ENCODE measurements around the gene MACROD1.

The MACROD1 gene

GRCh38 chr11:64132982-64133705 is 32.8 kb downstream of the MACROD1 start:
- H3K9ac ChIP-seq (ENCODE audit: low read length in 5 of 5) = no peak overlapping the region
- H3K27me3 ChIP-seq (ENCODE audit: control insufficient read depth in 5 of 5, insufficient read depth in 4 of 5, low read length in 5 of 5) = no peaks in the 10 kb centered on the region
- peaks cover 0 to 8% (median 0%) of the 10 kb centered on the region in 5 donors for H3K4me1 ChIP-seq (ENCODE audit: control insufficient read depth in 5 of 5, insufficient read depth in 5 of 5, low read length in 5 of 5)
- H3K36me3 ChIP-seq (ENCODE audit: control insufficient read depth in 5 of 5, insufficient read depth in 5 of 5, low read length in 5 of 5) = no peaks in the 10 kb centered on the region
- no peak overlapping the region for H3K27ac ChIP-seq (ENCODE audit: low read depth, low read length)
- no peaks in the 10 kb centered on the region for H3K9me3 ChIP-seq (ENCODE audit: control insufficient read depth in 5 of 5, low read length in 5 of 5)
- H3K4me3 ChIP-seq (ENCODE audit: low read depth in 1 of 5, low read length in 5 of 5) = no peak overlapping the region

DNA sequence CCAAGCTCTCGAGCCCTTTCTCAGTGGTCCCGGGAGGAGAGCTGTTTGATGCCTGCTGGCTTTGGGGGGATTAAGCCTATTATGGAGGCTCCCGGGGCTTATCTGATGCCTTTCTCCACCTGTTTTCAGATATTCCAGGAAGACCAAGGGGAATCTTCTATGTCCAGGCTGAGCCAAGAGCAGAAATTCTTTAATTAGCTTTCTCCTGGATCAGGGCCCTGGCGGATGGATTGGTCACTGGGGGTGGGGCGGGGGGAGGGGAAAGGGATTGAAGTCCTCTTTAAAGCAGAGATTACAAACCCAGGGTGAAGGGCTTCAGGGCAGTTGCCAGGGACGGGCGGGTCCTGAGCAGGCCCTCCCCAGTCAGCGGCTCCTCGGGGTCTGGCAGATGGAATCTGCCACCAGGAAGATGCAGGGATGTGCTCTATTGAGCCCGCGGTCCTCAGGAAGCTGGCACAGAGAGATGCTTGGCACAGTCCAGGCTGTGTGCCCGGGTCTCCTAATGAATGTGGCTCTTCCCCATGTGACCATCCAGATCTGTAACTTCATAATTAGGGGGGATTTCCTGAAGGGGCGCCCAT is 33.6 kb downstream of the MACROD1 start:
- H3K27ac ChIP-seq (ENCODE audit: low read depth, low read length) = no peak overlapping the region
- H3K4me1 ChIP-seq (ENCODE audit: control insufficient read depth in 5 of 5, insufficient read depth in 5 of 5, low read length in 5 of 5) = peaks cover 0 to 14% (median 1%) of the 10 kb centered on the region in 5 donors
- no peaks in the 10 kb centered on the region for H3K9me3 ChIP-seq (ENCODE audit: control insufficient read depth in 5 of 5, low read length in 5 of 5)
- no peaks in the 10 kb centered on the region for H3K27me3 ChIP-seq (ENCODE audit: control insufficient read depth in 5 of 5, insufficient read depth in 4 of 5, low read length in 5 of 5)
- no peak overlapping the region for H3K9ac ChIP-seq (ENCODE audit: low read length in 5 of 5)
- H3K36me3 ChIP-seq (ENCODE audit: control insufficient read depth in 5 of 5, insufficient read depth in 5 of 5, low read length in 5 of 5) = no peaks in the 10 kb centered on the region
- no peak overlapping the region for H3K4me3 ChIP-seq (ENCODE audit: low read depth in 1 of 5, low read length in 5 of 5)

GRCh38 chr11:64131683-64132190 is 34.2 kb downstream of the MACROD1 start:
- Histone ChIP-seq H3K4me3 (ENCODE audit: low read depth in 1 of 5, low read length in 5 of 5) (no peak overlapping the region), H3K9me3 (ENCODE audit: control insufficient read depth in 5 of 5, low read length in 5 of 5) (no peaks in the 10 kb centered on the region), H3K27me3 (ENCODE audit: control insufficient read depth in 5 of 5, insufficient read depth in 4 of 5, low read length in 5 of 5) (no peaks in the 10 kb centered on the region), H3K36me3 (ENCODE audit: control insufficient read depth in 5 of 5, insufficient read depth in 5 of 5, low read length in 5 of 5) (no peaks in the 10 kb centered on the region), H3K9ac (ENCODE audit: low read length in 5 of 5) (no peak overlapping the region), H3K27ac (ENCODE audit: low read depth, low read length) (no peak overlapping the region), H3K4me1 (ENCODE audit: control insufficient read depth in 5 of 5, insufficient read depth in 5 of 5, low read length in 5 of 5) (peaks cover 0 to 14% (median 1%) of the 10 kb centered on the region in 5 donors)

DNA sequence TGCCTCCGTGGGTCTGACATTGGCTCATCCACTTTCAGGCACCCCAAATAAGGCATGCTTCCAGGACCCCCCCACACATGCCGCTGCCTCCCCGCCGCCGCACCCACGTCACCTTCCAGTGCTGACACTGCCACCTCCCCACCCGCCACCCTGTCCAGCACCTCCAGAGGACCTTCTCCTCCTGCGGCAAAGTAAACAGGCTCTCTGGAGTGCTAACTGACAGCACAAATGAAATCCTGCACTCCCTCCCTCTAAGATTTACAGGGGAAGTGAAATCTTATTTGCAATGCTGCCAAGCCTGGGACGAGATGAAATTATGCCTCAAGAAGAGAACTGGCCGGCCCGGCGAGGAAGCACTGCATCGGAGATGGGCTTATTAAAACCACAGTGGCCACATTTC is 35.3 kb downstream of the MACROD1 start:
- Histone ChIP-seq H3K27ac (ENCODE audit: low read depth, low read length) (no peak overlapping the region), H3K9ac (ENCODE audit: low read length in 5 of 5) (no peak overlapping the region), H3K9me3 (ENCODE audit: control insufficient read depth in 5 of 5, low read length in 5 of 5) (no peaks in the 10 kb centered on the region), H3K27me3 (ENCODE audit: control insufficient read depth in 5 of 5, insufficient read depth in 4 of 5, low read length in 5 of 5) (no peaks in the 10 kb centered on the region), H3K4me1 (ENCODE audit: control insufficient read depth in 5 of 5, insufficient read depth in 5 of 5, low read length in 5 of 5) (peaks cover 0 to 14% (median 1%) of the 10 kb centered on the region in 5 donors), H3K36me3 (ENCODE audit: control insufficient read depth in 5 of 5, insufficient read depth in 5 of 5, low read length in 5 of 5) (no peaks in the 10 kb centered on the region), H3K4me3 (ENCODE audit: low read depth in 1 of 5, low read length in 5 of 5) (no peak overlapping the region)

DNA sequence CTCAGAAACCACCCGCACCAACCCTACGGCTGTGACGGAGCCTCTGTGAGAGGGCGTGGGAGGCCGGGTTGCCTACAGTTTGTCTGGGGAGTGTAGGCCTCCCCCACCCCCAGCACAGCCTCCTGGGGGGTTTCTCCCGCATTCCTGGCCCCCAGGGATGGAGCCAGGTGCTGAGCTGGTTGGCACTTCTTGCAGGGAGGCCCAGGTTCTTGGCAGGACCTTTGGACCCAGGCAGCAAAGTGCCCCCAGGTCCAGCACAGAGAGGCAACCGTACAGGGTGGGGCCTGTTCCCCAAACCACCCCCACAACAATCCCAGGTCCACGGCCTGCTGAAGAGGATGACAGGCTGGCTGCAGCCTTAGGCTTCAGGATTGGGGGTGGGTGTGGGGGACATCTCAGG is 36.5 kb downstream of the MACROD1 start:
- Histone ChIP-seq H3K27me3 (ENCODE audit: control insufficient read depth in 5 of 5, insufficient read depth in 4 of 5, low read length in 5 of 5) (no peaks in the 10 kb centered on the region), H3K36me3 (ENCODE audit: control insufficient read depth in 5 of 5, insufficient read depth in 5 of 5, low read length in 5 of 5) (no peaks in the 10 kb centered on the region), H3K4me1 (ENCODE audit: control insufficient read depth in 5 of 5, insufficient read depth in 5 of 5, low read length in 5 of 5) (peaks cover 0 to 14% (median 1%) of the 10 kb centered on the region in 5 donors), H3K9me3 (ENCODE audit: control insufficient read depth in 5 of 5, low read length in 5 of 5) (no peaks in the 10 kb centered on the region), H3K9ac (ENCODE audit: low read length in 5 of 5) (no peak overlapping the region), H3K4me3 (ENCODE audit: low read depth in 1 of 5, low read length in 5 of 5) (no peak overlapping the region), H3K27ac (ENCODE audit: low read depth, low read length) (no peak overlapping the region)

DNA sequence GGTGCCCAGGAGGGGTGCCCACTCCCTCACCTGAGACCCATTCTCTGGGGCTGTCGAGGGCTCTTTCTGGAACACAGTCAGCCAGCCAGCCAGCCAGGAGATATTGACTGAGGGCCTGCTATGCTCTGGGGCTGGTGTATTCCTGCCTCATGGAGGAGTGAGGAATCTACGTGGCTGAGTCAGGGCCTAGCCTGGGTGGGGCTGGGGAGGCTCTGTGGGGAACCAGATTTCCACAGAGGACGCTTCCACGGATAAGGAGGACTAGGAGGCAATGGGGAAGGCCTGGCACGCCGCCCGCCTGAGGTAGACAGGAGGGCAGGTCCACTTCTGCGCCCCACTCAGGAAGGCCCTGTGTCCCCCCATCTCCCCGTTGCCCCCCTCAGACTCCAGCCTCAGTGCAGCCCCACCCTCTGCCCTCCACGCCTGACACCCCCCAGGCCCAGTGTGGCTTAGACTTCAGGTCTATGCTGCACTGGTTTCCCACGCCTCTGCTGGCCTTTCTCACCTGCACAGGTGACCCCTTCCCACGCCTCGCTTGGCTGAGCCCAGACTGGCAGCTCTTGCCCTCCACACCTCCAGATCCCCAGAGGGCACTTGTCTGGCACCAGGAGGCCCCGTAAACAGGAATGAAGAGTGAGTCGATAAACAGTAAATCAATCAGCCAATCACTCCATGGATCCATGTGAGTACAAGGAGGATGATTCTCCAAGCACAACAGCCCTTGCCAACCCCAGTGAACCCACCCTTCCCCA is 37.5 kb downstream of the MACROD1 start:
- Histone ChIP-seq H3K27me3 (ENCODE audit: control insufficient read depth in 5 of 5, insufficient read depth in 4 of 5, low read length in 5 of 5) (no peaks in the 10 kb centered on the region), H3K4me3 (ENCODE audit: low read depth in 1 of 5, low read length in 5 of 5) (no peak overlapping the region), H3K4me1 (ENCODE audit: control insufficient read depth in 5 of 5, insufficient read depth in 5 of 5, low read length in 5 of 5) (peaks cover 0 to 14% (median 1%) of the 10 kb centered on the region in 5 donors), H3K9ac (ENCODE audit: low read length in 5 of 5) (no peak overlapping the region), H3K27ac (ENCODE audit: low read depth, low read length) (no peak overlapping the region), H3K9me3 (ENCODE audit: control insufficient read depth in 5 of 5, low read length in 5 of 5) (no peaks in the 10 kb centered on the region), H3K36me3 (ENCODE audit: control insufficient read depth in 5 of 5, insufficient read depth in 5 of 5, low read length in 5 of 5) (no peaks in the 10 kb centered on the region)

- no peaks in the 10 kb centered on the region for H3K27me3 ChIP-seq (ENCODE audit: control insufficient read depth in 5 of 5, insufficient read depth in 4 of 5, low read length in 5 of 5)
- no peaks in the 10 kb centered on the region for H3K36me3 ChIP-seq (ENCODE audit: control insufficient read depth in 5 of 5, insufficient read depth in 5 of 5, low read length in 5 of 5)
- peaks cover 0 to 14% (median 4%) of the 10 kb centered on the region in 5 donors for H3K4me1 ChIP-seq (ENCODE audit: control insufficient read depth in 5 of 5, insufficient read depth in 5 of 5, low read length in 5 of 5)
- H3K4me3 ChIP-seq (ENCODE audit: low read depth in 1 of 5, low read length in 5 of 5) = no peak overlapping the region
- peak overlapping the region in 1 of 5 donors; percentile 30 for H3K9ac ChIP-seq (ENCODE audit: low read length in 5 of 5)
- no peak overlapping the region for H3K27ac ChIP-seq (ENCODE audit: low read depth, low read length)
- H3K9me3 ChIP-seq (ENCODE audit: control insufficient read depth in 5 of 5, low read length in 5 of 5) = no peaks in the 10 kb centered on the region
These were observed 38.4 kb downstream of the MACROD1 start for GRCh38 chr11:64127267-64128072.

- Histone ChIP-seq H3K27me3 (ENCODE audit: control insufficient read depth in 5 of 5, insufficient read depth in 4 of 5, low read length in 5 of 5) (no peaks in the 10 kb centered on the region), H3K4me3 (ENCODE audit: low read depth in 1 of 5, low read length in 5 of 5) (no peak overlapping the region), H3K27ac (ENCODE audit: low read depth, low read length) (no peak overlapping the region), H3K9me3 (ENCODE audit: control insufficient read depth in 5 of 5, low read length in 5 of 5) (no peaks in the 10 kb centered on the region), H3K36me3 (ENCODE audit: control insufficient read depth in 5 of 5, insufficient read depth in 5 of 5, low read length in 5 of 5) (no peaks in the 10 kb centered on the region), H3K4me1 (ENCODE audit: control insufficient read depth in 5 of 5, insufficient read depth in 5 of 5, low read length in 5 of 5) (peaks cover 0 to 14% (median 4%) of the 10 kb centered on the region in 5 donors), H3K9ac (ENCODE audit: low read length in 5 of 5) (no peak overlapping the region)
These were observed 39.1 kb downstream of the MACROD1 start for GRCh38 chr11:64126796-64127195.

- no peaks in the 10 kb centered on the region for H3K36me3 ChIP-seq (ENCODE audit: control insufficient read depth in 5 of 5, insufficient read depth in 5 of 5, low read length in 5 of 5)
- no peak overlapping the region for H3K9ac ChIP-seq (ENCODE audit: low read length in 5 of 5)
- H3K9me3 ChIP-seq (ENCODE audit: control insufficient read depth in 5 of 5, low read length in 5 of 5) = no peaks in the 10 kb centered on the region
- no peak overlapping the region for H3K4me3 ChIP-seq (ENCODE audit: low read depth in 1 of 5, low read length in 5 of 5)
- H3K27ac ChIP-seq (ENCODE audit: low read depth, low read length) = no peak overlapping the region
- peaks cover 0 to 14% (median 4%) of the 10 kb centered on the region in 5 donors for H3K4me1 ChIP-seq (ENCODE audit: control insufficient read depth in 5 of 5, insufficient read depth in 5 of 5, low read length in 5 of 5)
- no peaks in the 10 kb centered on the region for H3K27me3 ChIP-seq (ENCODE audit: control insufficient read depth in 5 of 5, insufficient read depth in 4 of 5, low read length in 5 of 5)
These were observed 39.5 kb downstream of the MACROD1 start for GRCh38 chr11:64126371-64126770.

All from subcutaneous abdominal adipose tissue (tissue), 5 donors.